ENCODE results near the gene ALKBH3.

ALKBH3 gene

GRCh38 chr11:43925063-43925931, 44.7 kb downstream of the ALKBH3 start:
- DNase-seq (ENCODE audit: insufficient read length, low spot score) (no peak), FAIRE-seq (no peak)
- TF ChIP-seq, protein P1, sequence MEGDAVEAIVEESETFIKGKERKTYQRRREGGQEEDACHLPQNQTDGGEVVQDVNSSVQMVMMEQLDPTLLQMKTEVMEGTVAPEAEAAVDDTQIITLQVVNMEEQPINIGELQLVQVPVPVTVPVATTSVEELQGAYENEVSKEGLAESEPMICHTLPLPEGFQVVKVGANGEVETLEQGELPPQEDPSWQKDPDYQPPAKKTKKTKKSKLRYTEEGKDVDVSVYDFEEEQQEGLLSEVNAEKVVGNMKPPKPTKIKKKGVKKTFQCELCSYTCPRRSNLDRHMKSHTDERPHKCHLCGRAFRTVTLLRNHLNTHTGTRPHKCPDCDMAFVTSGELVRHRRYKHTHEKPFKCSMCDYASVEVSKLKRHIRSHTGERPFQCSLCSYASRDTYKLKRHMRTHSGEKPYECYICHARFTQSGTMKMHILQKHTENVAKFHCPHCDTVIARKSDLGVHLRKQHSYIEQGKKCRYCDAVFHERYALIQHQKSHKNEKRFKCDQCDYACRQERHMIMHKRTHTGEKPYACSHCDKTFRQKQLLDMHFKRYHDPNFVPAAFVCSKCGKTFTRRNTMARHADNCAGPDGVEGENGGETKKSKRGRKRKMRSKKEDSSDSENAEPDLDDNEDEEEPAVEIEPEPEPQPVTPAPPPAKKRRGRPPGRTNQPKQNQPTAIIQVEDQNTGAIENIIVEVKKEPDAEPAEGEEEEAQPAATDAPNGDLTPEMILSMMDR (IDR thresholded peaks at IDR 0.05; ENCODE audit: insufficient read depth, missing control alignments), result no peak

GRCh38 chr11:43925932-43926505, 45.4 kb downstream of the ALKBH3 start:
- DNase-seq (ENCODE audit: insufficient read length, low spot score) (no peak), FAIRE-seq (no peak)
- TF ChIP-seq, protein P1 (IDR thresholded peaks at IDR 0.05; ENCODE audit: insufficient read depth, missing control alignments), result no peak

- TF ChIP-seq, protein P1 (IDR thresholded peaks at IDR 0.05; ENCODE audit: insufficient read depth, missing control alignments), result no peak
- FAIRE-seq, result no peak
- no peak for DNase-seq (ENCODE audit: insufficient read length, low spot score)
These were observed 46.4 kb downstream of the ALKBH3 start for GRCh38 chr11:43927070-43927469.

GRCh38 chr11:43927925-43928707, 47.5 kb downstream of the ALKBH3 start:
- DNase-seq (ENCODE audit: insufficient read length, low spot score), result no peak
- TF ChIP-seq, protein P1 (IDR thresholded peaks at IDR 0.05; ENCODE audit: insufficient read depth, missing control alignments), result no peak

GRCh38 chr11:43928721-43929120, 48.1 kb downstream of the ALKBH3 start:
- no peak for DNase-seq (ENCODE audit: insufficient read length, low spot score)
- TF ChIP-seq, protein P1 (IDR thresholded peaks at IDR 0.05; ENCODE audit: insufficient read depth, missing control alignments), result no peak
- no peak for FAIRE-seq

More at GRCh38 chr11:43927925-43928707, 47.5 kb downstream of the ALKBH3 start:
- FAIRE-seq, result no peak

DNA sequence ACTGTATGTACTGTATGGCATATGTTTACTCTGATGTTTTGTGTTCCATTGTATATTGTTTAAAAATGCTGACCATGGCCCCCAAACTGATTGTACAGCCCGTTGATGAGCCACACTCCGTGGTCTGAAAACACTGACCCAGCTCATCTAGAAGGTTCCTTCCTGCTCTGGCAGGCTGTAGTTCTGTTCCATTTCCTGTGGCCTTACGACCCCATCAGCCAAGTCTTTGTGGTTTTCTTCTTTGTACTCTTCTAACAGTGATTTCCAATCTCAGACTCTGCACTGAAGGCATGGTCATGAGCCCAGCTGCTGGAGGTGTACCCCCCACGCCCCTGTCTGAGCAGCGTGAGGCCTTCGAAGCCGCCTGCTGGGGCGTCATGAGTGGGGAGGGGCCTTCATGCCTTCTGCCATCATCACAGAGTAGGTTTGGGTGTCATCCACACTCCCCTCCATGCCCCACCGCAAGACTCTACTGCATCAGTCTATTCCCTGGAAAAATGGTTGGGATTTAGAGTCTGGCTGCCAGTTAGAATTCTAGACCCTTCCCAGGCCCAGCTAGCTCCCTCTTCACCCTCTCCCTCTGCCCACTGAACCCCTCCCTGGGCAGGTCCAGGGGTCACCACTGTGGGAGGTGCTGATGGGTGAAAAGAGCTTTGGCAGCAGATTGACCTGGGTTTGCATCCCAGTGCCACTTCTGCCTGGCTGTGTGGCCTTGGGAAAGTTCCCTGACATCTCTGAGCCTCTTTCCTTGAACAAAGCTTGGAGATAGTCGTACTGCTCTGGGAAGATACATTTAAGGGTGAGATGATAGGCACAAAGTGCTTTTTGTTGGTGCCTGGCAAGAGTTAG, 50.5 kb downstream of the ALKBH3 start:
- TF ChIP-seq, protein P1 (IDR thresholded peaks at IDR 0.05; ENCODE audit: insufficient read depth, missing control alignments), result no peak
- FAIRE-seq (no peak), DNase-seq (ENCODE audit: insufficient read length, low spot score) (no peak)
